GM18873 (cell line): ENCODE data around the gene SCN8A.

ENCODE experiments used
- ATAC-seq: cut with Tn5 transposase; IDR thresholded peaks from one replicate; pipeline ENCODE4 v1.9.1; 2021; ENCODE audit warnings: mild to moderate bottlenecking, moderate library complexity, moderate number of reproducible peaks; ENCODE audit not compliant: unreplicated experiment, low FRiP score

SCN8A gene

GRCh38 chr12:51663390-51663789, 72.4 kb downstream of the SCN8A start:
- no peak for ATAC-seq

- no peak for ATAC-seq
Measured at GRCh38 chr12:51666696-51667095, 75.7 kb downstream of the SCN8A start.

GRCh38 chr12:51667269-51667668, 76.2 kb downstream of the SCN8A start:
- ATAC-seq: no peak

GRCh38 chr12:51669271-51669670, 78.2 kb downstream of the SCN8A start:
- ATAC-seq: no peak

GRCh38 chr12:51669996-51670395, 79.0 kb downstream of the SCN8A start:
- no peak for ATAC-seq

- no peak for ATAC-seq
Measured at GRCh38 chr12:51672334-51672733, 81.3 kb downstream of the SCN8A start.

- no peak for ATAC-seq
Measured at GRCh38 chr12:51675071-51675803, 84.2 kb downstream of the SCN8A start.

- ATAC-seq: no peak
Measured at GRCh38 chr12:51676875-51677274, 85.8 kb downstream of the SCN8A start.

- no peak for ATAC-seq
Measured at GRCh38 chr12:51677284-51677968, 86.4 kb downstream of the SCN8A start.

GRCh38 chr12:51678086-51678724, 87.2 kb downstream of the SCN8A start:
- no peak for ATAC-seq

- no peak for ATAC-seq
Measured at GRCh38 chr12:51682981-51683380, 91.9 kb downstream of the SCN8A start.

- ATAC-seq: no peak
Measured at GRCh38 chr12:51683763-51684357, 92.8 kb downstream of the SCN8A start.

- ATAC-seq: no peak
Measured at GRCh38 chr12:51686727-51687126, 95.7 kb downstream of the SCN8A start.

GRCh38 chr12:51687177-51687576, 96.1 kb downstream of the SCN8A start:
- ATAC-seq: no peak

GRCh38 chr12:51687614-51688013, 96.6 kb downstream of the SCN8A start:
- ATAC-seq: no peak

GRCh38 chr12:51689983-51690382, 99.0 kb downstream of the SCN8A start:
- no peak for ATAC-seq

- no peak for ATAC-seq
Measured at GRCh38 chr12:51692016-51692415, 101.0 kb downstream of the SCN8A start.

GRCh38 chr12:51693569-51693968, 102.5 kb downstream of the SCN8A start:
- no peak for ATAC-seq

- ATAC-seq: no peak
Measured at GRCh38 chr12:51694146-51694545, 103.1 kb downstream of the SCN8A start.

GRCh38 chr12:51695241-51696010, 104.4 kb downstream of the SCN8A start:
- no peak for ATAC-seq
